Astrocyte (in vitro differentiated cells and primary cell): ENCODE results near the gene FAAH.

Source experiments
- EZH2 ChIP-seq: IDR thresholded peaks from 2 replicates; pipeline ENCODE4 v1.6.1; 2012; ENCODE audit warnings: mild to moderate bottlenecking, low read length, inconsistent platforms; ENCODE audit not compliant: insufficient read depth
- TF ChIP-seq, protein P1 (sequence below): IDR thresholded peaks from 2 replicates; pipeline ENCODE4 v1.5.1; 2011; ENCODE audit warnings: low read depth, mild to moderate bottlenecking, inconsistent platforms, low read length, moderate library complexity; ENCODE audit not compliant: insufficient read depth

DNA sequence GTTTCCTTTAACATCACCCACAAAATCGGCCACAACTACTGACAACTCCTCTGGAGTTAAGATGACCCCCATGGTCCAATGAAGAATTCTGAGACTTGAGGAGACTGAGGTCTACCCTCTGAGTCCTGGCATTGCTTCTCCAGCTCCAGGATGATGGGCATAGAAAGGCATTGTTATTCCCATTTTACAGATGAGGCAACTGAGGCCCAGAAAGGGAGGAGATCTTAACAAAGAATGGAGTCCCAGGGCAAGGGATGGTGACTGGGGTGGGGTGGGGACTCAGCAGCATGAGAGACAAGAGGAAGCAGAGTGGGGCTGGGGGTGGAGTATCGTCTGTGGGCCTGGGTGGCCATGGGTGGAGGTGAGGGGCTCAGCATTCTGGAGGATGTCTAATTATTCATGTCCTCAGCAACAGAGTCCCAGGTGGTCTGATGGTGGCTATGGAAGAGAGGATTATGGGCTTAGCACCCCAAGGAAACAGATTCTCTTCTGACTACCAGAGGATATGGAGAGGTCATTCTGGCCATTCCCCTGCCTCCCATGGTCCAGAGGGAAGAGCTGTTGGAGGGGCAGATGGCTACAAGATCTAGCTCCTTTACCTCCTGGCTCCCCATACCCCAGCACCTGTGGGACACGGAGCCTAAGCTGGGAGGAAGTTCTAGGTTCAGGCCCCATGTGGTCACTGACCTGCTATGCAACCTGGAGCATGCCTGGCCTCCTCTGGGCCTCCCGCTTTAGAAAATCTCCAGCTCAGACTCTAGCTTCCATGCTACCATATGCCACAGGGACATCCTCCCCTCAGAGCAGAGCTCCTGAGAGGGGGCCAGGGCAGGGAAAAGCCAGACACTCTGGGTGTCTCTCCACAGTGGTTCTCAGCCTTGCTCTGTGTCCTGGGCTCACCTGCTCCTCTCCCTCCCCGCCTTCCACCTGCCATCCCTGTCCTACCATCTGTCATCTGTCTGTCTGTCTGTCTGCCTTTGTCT lies 58.1 kb downstream of the FAAH start:
- TF ChIP-seq, protein P1, sequence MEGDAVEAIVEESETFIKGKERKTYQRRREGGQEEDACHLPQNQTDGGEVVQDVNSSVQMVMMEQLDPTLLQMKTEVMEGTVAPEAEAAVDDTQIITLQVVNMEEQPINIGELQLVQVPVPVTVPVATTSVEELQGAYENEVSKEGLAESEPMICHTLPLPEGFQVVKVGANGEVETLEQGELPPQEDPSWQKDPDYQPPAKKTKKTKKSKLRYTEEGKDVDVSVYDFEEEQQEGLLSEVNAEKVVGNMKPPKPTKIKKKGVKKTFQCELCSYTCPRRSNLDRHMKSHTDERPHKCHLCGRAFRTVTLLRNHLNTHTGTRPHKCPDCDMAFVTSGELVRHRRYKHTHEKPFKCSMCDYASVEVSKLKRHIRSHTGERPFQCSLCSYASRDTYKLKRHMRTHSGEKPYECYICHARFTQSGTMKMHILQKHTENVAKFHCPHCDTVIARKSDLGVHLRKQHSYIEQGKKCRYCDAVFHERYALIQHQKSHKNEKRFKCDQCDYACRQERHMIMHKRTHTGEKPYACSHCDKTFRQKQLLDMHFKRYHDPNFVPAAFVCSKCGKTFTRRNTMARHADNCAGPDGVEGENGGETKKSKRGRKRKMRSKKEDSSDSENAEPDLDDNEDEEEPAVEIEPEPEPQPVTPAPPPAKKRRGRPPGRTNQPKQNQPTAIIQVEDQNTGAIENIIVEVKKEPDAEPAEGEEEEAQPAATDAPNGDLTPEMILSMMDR: no peak
- TF ChIP-seq EZH2: no peak
